H1 (cell line): Measurements from ENCODE around the gene SLC35F5. TPM values are rescaled to one million over a fixed set of nuclear protein-coding genes. Genes with fewer than 3 reads are reported as not detected.

Experiments used
- CTCF ChIA-PET: fragments of 300-600 bp; sonication (Branson Sonifier 250); formaldehyde crosslinking; loops from one replicate; lab custom pipeline; 2021; ENCODE audit not compliant: partially characterized antibody; lab: Charles Lee
- POLR2A ChIA-PET: fragments of 300-600 bp; sonication (Branson Sonifier 250); formaldehyde crosslinking; loops from one replicate; lab custom pipeline; 2021; ENCODE audit warnings: inconsistent platforms; ENCODE audit not compliant: partially characterized antibody; lab: Charles Lee
- DNase-seq, 2 experiments: peaks; one replicate each; pipeline versions ENCODE4 v3.0.0 to v3.0.0-alpha.2; 2010 to 2022; ENCODE audit warnings: low spot score in 2 of 2, low read depth in 1 of 2, mixed read lengths in 1 of 2
- FAIRE-seq: peaks from 2 replicates; lab custom pipeline; 2011; peaks lifted over from hg19 to GRCh38; lab: Jason Lieb, UNC
- H2AFZ ChIP-seq: 2 replicates; pipeline ENCODE4 v1.8.1; 2012; ENCODE audit warnings: low read length, inconsistent platforms
- H2AK5ac ChIP-seq: 2 replicates; pipeline ENCODE4 v1.6.1; 2013; ENCODE audit warnings: low read depth, low read length
- H2BK120ac ChIP-seq: replicated peaks from 2 replicates; pipeline ENCODE3; 2013; ENCODE audit warnings: low read depth, low read length, inconsistent platforms
- H2BK12ac ChIP-seq: 2 replicates; pipeline ENCODE4 v1.6.1; 2013; ENCODE audit warnings: low read depth, low read length
- H2BK15ac ChIP-seq: 2 replicates; pipeline ENCODE4 v1.6.1; 2013; ENCODE audit warnings: low read length
- H2BK20ac ChIP-seq: 2 replicates; pipeline ENCODE4 v1.6.1; 2013; ENCODE audit warnings: low read length
- H2BK5ac ChIP-seq: 2 replicates; pipeline ENCODE4 v1.6.1; 2013; ENCODE audit warnings: low read depth, low read length
- H3K14ac ChIP-seq: 2 replicates; pipeline ENCODE4 v1.6.1; 2013; ENCODE audit warnings: inconsistent platforms; ENCODE audit not compliant: insufficient read length
- H3K18ac ChIP-seq: 2 replicates; pipeline ENCODE4 v1.6.1; 2013; ENCODE audit warnings: low read length; ENCODE audit errors: extremely low read depth
- H3K23ac ChIP-seq: 2 replicates; pipeline ENCODE4 v1.6.1; 2013; ENCODE audit warnings: inconsistent platforms; ENCODE audit not compliant: insufficient read length
- H3K23me2 ChIP-seq: 2 replicates; pipeline ENCODE4 v1.6.1; 2013; ENCODE audit warnings: low read depth, low read length
- H3K27ac ChIP-seq: 2 replicates; pipeline ENCODE4 v1.6.1; 2011; ENCODE audit warnings: low read depth, low read length, inconsistent platforms
- H3K27me3 ChIP-seq, 4 experiments: replicated peaks in 1 of 4; 1 replicate in 1 of 4; 2 replicates in 3 of 4; pipeline versions ENCODE4 v1.6.1 to v1.8.1; 2011 to 2013; ENCODE audit warnings: low read length in 3 of 4, mild to moderate bottlenecking in 3 of 4, inconsistent platforms in 2 of 4, mixed read lengths in 2 of 4, moderate library complexity in 1 of 4; ENCODE audit not compliant: control insufficient read depth in 3 of 4, insufficient read depth in 3 of 4; ENCODE audit errors: extremely low read depth in 1 of 4
- H3K36me3 ChIP-seq, 4 experiments: 2 replicates each; pipeline versions ENCODE4 v1.6.1 to v1.8.1; 2011 to 2013; ENCODE audit warnings: mild to moderate bottlenecking in 4 of 4, low read length in 3 of 4, moderate library complexity in 2 of 4, control low read depth in 1 of 4, inconsistent platforms in 1 of 4; ENCODE audit not compliant: insufficient read depth in 4 of 4, control insufficient read depth in 2 of 4
- H3K4ac ChIP-seq: replicated peaks from 2 replicates; pipeline ENCODE3; 2013; ENCODE audit warnings: low read length, low read depth, mixed read lengths, inconsistent platforms; ENCODE audit not compliant: insufficient read length
- H3K4me1 ChIP-seq, 4 experiments: replicated peaks in 1 of 4; 1 replicate in 1 of 4; 2 replicates in 3 of 4; pipeline versions ENCODE4 v1.6.1 to v1.8.1; 2011 to 2013; ENCODE audit warnings: low read length in 3 of 4, inconsistent platforms in 2 of 4, mixed read lengths in 1 of 4; ENCODE audit not compliant: insufficient read depth in 4 of 4, control insufficient read depth in 3 of 4
- H3K4me2 ChIP-seq, 2 experiments: 2 replicates each; pipeline versions ENCODE4 v1.6.1 to v1.8.1; 2011 to 2013; ENCODE audit warnings: low read depth in 2 of 2, low read length in 2 of 2, control low read depth in 1 of 2, inconsistent platforms in 1 of 2, mild to moderate bottlenecking in 1 of 2; ENCODE audit not compliant: insufficient read depth in 1 of 2
- H3K4me3 ChIP-seq, 4 experiments: fragments of 200-600, 300-600 bp in 1 of 4; sonication (generic), shearing (Covaris generic), sonication (Bioruptor Twin) in 1 of 4; 2 replicates each; pipeline versions ENCODE4 v1.5.1 to v1.8.1; 2011 to 2016; ENCODE audit warnings: low read length in 4 of 4, low read depth in 3 of 4, control low read depth in 2 of 4, inconsistent platforms in 2 of 4, mild to moderate bottlenecking in 2 of 4, mixed read lengths in 1 of 4, moderate library complexity in 1 of 4; ENCODE audit not compliant: insufficient read depth in 2 of 4; ENCODE audit errors: extremely low read depth in 1 of 4
- H3K56ac ChIP-seq: replicated peaks from 2 replicates; pipeline ENCODE3; 2013; ENCODE audit warnings: low read depth, mild to moderate bottlenecking, mixed read lengths, low read length, inconsistent platforms; ENCODE audit not compliant: insufficient read length
- H3K79me1 ChIP-seq: 2 replicates; pipeline ENCODE4 v1.6.1; 2013; ENCODE audit warnings: low read depth, low read length, control low read depth
- H3K79me2 ChIP-seq, 2 experiments: 2 replicates each; pipeline versions ENCODE4 v1.6.1 to v1.8.1; 2012 to 2013; ENCODE audit warnings: low read length in 2 of 2, mild to moderate bottlenecking in 2 of 2, inconsistent platforms in 1 of 2; ENCODE audit not compliant: insufficient read depth in 2 of 2, control insufficient read depth in 1 of 2
- H3K9ac ChIP-seq, 4 experiments: replicated peaks in 1 of 4; 1 replicate in 1 of 4; 2 replicates in 3 of 4; pipeline versions ENCODE4 v1.6.1 to v1.8.1; 2011 to 2013; ENCODE audit warnings: low read depth in 3 of 4, low read length in 3 of 4, control low read depth in 2 of 4, mild to moderate bottlenecking in 2 of 4, moderate library complexity in 2 of 4, inconsistent platforms in 1 of 4; ENCODE audit errors: extremely low read depth in 1 of 4
- H3K9me3 ChIP-seq, 2 experiments: 2 replicates each; pipeline versions ENCODE4 v1.6.1 to v1.8.1; 2012 to 2013; ENCODE audit warnings: mild to moderate bottlenecking in 2 of 2, moderate library complexity in 2 of 2, control low read depth in 1 of 2, inconsistent platforms in 1 of 2, low read depth in 1 of 2, low read length in 1 of 2, mixed read lengths in 1 of 2; ENCODE audit not compliant: insufficient read depth in 2 of 2
- H4K20me1 ChIP-seq, 2 experiments: replicated peaks in 1 of 2; 2 replicates each; pipeline versions ENCODE3 to v1.8.1; 2011 to 2013; ENCODE audit warnings: inconsistent platforms in 2 of 2, low read length in 2 of 2, mild to moderate bottlenecking in 1 of 2; ENCODE audit not compliant: insufficient read depth in 2 of 2, control insufficient read depth in 1 of 2
- H4K5ac ChIP-seq: 2 replicates; pipeline ENCODE4 v1.6.1; 2013; ENCODE audit warnings: low read length, low read depth, mixed read lengths, inconsistent platforms; ENCODE audit not compliant: insufficient read length
- H4K8ac ChIP-seq: 2 replicates; pipeline ENCODE4 v1.8.0; 2013; ENCODE audit warnings: mild to moderate bottlenecking, moderate library complexity, low read length, inconsistent platforms; ENCODE audit not compliant: insufficient read depth; ENCODE audit errors: extremely low read depth
- H4K91ac ChIP-seq: replicated peaks from 2 replicates; pipeline ENCODE3; 2013; ENCODE audit warnings: low read length, mixed read lengths, inconsistent platforms; ENCODE audit not compliant: insufficient read length
- CHD2 ChIP-seq: IDR thresholded peaks from 2 replicates; pipeline ENCODE4 v1.6.1; 2012; ENCODE audit warnings: low read length, improper control_type of control experiment
- CREB1 ChIP-seq: IDR thresholded peaks from 2 replicates; pipeline ENCODE4 v1.6.1; 2012; ENCODE audit warnings: inconsistent platforms
- E2F6 ChIP-seq: IDR thresholded peaks from 2 replicates; pipeline ENCODE4 v1.6.1; 2012; ENCODE audit warnings: inconsistent platforms
- EGR1 ChIP-seq: IDR thresholded peaks from 2 replicates; pipeline ENCODE4 v1.6.1; 2011; ENCODE audit warnings: low read depth, low read length, borderline replicate concordance
- FOSL1 ChIP-seq: IDR thresholded peaks from 2 replicates; pipeline ENCODE4 v1.6.1; 2011; ENCODE audit warnings: mild to moderate bottlenecking, low read depth, low read length, moderate library complexity; ENCODE audit not compliant: insufficient read depth
- GABPA ChIP-seq: IDR thresholded peaks from 2 replicates; pipeline ENCODE4 v1.6.1; 2011; ENCODE audit warnings: mild to moderate bottlenecking, low read length, moderate library complexity, borderline replicate concordance; ENCODE audit not compliant: insufficient read depth
- GTF2F1 ChIP-seq: IDR thresholded peaks from 2 replicates; pipeline ENCODE4 v1.6.1; 2012; ENCODE audit warnings: low read depth, low read length, improper control_type of control experiment, borderline replicate concordance
- JUND ChIP-seq: IDR thresholded peaks from 2 replicates; pipeline ENCODE4 v1.6.1; 2011; ENCODE audit warnings: mild to moderate bottlenecking, improper control_type of control experiment, low read length
- KDM1A ChIP-seq: fragments of 200-600, 300-600 bp; sonication (generic); IDR thresholded peaks from 2 replicates; pipeline ENCODE4 v1.7.1; 2016; ENCODE audit warnings: mild to moderate bottlenecking, low read length, borderline replicate concordance
- MAX ChIP-seq: IDR thresholded peaks from 2 replicates; pipeline ENCODE4 v1.6.1; 2012; ENCODE audit warnings: inconsistent platforms
- NRF1 ChIP-seq: IDR thresholded peaks from 2 replicates; pipeline ENCODE4 v1.6.1; 2011; ENCODE audit warnings: mild to moderate bottlenecking, low read depth, low read length, improper control_type of control experiment
- RBBP5 ChIP-seq: IDR thresholded peaks from 2 replicates; pipeline ENCODE4 v1.7.1; 2012; ENCODE audit warnings: low read depth, mild to moderate bottlenecking, inconsistent platforms, low read length, moderate library complexity, borderline replicate concordance
- SP4 ChIP-seq: IDR thresholded peaks from 2 replicates; pipeline ENCODE4 v1.6.1; 2012; ENCODE audit warnings: low read length, inconsistent platforms
- ZNF274 ChIP-seq: IDR thresholded peaks from 2 replicates; pipeline ENCODE4 v1.7.0; 2012; ENCODE audit warnings: low read length, borderline replicate concordance; ENCODE audit errors: extremely low read depth
- WGBS, 2 experiments: shearing (Covaris generic) in 1 of 2; methylation state at CpG; one replicate each; pipeline versions ENCODE4 v1.1.6 to v1.1.7; 2013 to 2015; ENCODE audit warnings: low lambda C conversion rate in 2 of 2, mixed read lengths in 2 of 2, inconsistent platforms in 1 of 2, low coverage in 1 of 2, missing lambda C conversion rate in 1 of 2; ENCODE audit not compliant: insufficient replicate concordance in 2 of 2, insufficient coverage in 1 of 2, insufficient read length in 1 of 2; ENCODE audit errors: extremely low coverage in 1 of 2, missing lambda C conversion rate in 1 of 2; 5-methylcytosine and 5-hydroxymethylcytosine counted together
- polyA plus RNA-seq, 7 experiments: library from polyadenylated mRNA; depleted of rRNA in 3 of 7; stranded (reverse) in 5 of 7; unstranded in 2 of 7; fragments of >200 nt in 5 of 7; fragments of 200-250 nt in 2 of 7; gene quantifications; 1 replicate in 5 of 7; 2 replicates in 1 of 7; 4 replicates in 1 of 7; pipeline versions ENCODE4 v1.2.1 to v1.2.3, GENCODE V29; 2011 to 2013; ENCODE audit warnings: missing spikeins in 2 of 7, mixed read lengths in 2 of 7
- total RNA-seq: library from RNA; stranded (reverse); fragmentation: NEBNext Ultra II Directional; extraction: Animal tissue kit (Norgen Biotek cat#: 25700); gene quantifications from 2 replicates; pipeline ENCODE4 v1.2.1, GENCODE V29; 2021

Gene SLC35F5
- total and polyA plus RNA-seq, 2 of the 8 experiments (the other 6 are each of a cell fraction or from before 2014, with no cell fraction given) = 11.8 to 22.2 TPM

DNA sequence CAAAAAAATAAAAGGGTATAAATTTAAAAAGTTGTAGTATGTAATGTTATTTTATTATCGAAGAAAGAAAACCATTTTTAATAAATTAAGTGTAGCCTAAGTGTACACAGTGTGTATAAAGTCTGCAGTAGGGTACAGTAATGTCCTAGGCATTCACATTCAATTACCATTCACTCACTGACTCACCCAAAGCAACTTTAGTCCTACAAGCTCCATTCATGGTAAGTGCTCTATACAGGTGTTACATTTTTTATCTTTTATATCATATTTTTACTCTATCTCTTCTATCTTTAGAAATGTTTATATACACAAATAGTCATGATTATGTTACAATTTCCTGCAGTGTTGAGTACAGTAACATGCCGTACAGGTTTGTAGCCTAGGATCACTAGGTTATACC is 69.9 kb downstream of the SLC35F5 start:
- Histone ChIP-seq H3K79me2 (no peaks in the 10 kb centered on the region), H3K27ac (no peak overlapping the region), H2AK5ac (no peak overlapping the region), H3K4ac (no peak overlapping the region), H3K4me3 (no peak overlapping the region), H2BK20ac (no peak overlapping the region), H3K4me1 (no peaks in the 10 kb centered on the region), H3K18ac (no peak overlapping the region), H2AFZ (no peak overlapping the region), H2BK15ac (no peak overlapping the region), H3K36me3 (no peaks in the 10 kb centered on the region), H3K23me2 (no peaks in the 10 kb centered on the region), H3K14ac (no peak overlapping the region), H3K23ac (no peak overlapping the region), H2BK12ac (no peak overlapping the region), H3K9me3 (no peaks in the 10 kb centered on the region), H2BK120ac (no peak overlapping the region), H3K4me2 (no peak overlapping the region), H3K79me1 (no peaks in the 10 kb centered on the region), H3K56ac (no peak overlapping the region), H3K27me3 (no peaks in the 10 kb centered on the region; a peak in 1 of 7 replicates), H4K8ac (no peak overlapping the region), H4K20me1 (no peaks in the 10 kb centered on the region), H3K9ac (no peak overlapping the region), H2BK5ac (no peak overlapping the region), H4K91ac (no peak overlapping the region), H4K5ac (no peak overlapping the region)
- ChIA-PET CTCF (interaction anchor here (1.6 to 1.9 kb wide), 2 partner anchors 10 to 70 kb away, joined by 3 to 5 read pairs; partner anchors contain the start of gene SLC35F5), POLR2A (no interaction called here)
- DNase-seq (no peak), FAIRE-seq (no peak)
- 96 to 100% methylated on average over 1 to 2 of the region's 2 CpGs for WGBS, 2 experiments
- TF ChIP-seq GTF2F1 = no peak
- no peak for TF ChIP-seq SP4
- no peak for TF ChIP-seq ZNF274
- no peak for TF ChIP-seq NRF1
- TF ChIP-seq GABPA = no peak
- no peak for TF ChIP-seq CREB1
- TF ChIP-seq FOSL1 = no peak
- no peak for TF ChIP-seq KDM1A
- no peak for TF ChIP-seq E2F6
- no peak for TF ChIP-seq MAX
- TF ChIP-seq EGR1 = no peak
- no peak for TF ChIP-seq JUND
- no peak for TF ChIP-seq RBBP5
- TF ChIP-seq CHD2 = no peak
